ENCODE measurements around the gene IGF2BP3.

Gene IGF2BP3

DNA sequence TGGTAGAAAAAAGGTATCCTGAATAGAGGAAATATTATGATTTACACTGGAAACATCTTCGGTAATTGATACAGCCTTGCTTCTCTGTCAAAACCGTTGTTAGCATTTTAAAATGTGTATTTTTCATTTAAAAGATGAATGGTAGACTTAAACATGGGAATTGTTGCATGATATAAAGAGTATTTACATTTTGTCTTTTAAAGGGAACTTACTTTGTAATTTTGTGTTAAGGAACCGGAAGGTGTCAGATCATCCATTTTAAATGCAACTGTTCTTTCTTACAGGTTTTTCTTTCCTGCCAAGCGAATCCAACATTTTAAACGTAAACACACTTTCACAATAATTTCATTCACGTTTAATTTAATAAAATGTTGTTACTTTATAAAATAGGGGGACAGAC lies 1.8 kb upstream of the IGF2BP3 start:
- no peak for DNase-seq

DNA sequence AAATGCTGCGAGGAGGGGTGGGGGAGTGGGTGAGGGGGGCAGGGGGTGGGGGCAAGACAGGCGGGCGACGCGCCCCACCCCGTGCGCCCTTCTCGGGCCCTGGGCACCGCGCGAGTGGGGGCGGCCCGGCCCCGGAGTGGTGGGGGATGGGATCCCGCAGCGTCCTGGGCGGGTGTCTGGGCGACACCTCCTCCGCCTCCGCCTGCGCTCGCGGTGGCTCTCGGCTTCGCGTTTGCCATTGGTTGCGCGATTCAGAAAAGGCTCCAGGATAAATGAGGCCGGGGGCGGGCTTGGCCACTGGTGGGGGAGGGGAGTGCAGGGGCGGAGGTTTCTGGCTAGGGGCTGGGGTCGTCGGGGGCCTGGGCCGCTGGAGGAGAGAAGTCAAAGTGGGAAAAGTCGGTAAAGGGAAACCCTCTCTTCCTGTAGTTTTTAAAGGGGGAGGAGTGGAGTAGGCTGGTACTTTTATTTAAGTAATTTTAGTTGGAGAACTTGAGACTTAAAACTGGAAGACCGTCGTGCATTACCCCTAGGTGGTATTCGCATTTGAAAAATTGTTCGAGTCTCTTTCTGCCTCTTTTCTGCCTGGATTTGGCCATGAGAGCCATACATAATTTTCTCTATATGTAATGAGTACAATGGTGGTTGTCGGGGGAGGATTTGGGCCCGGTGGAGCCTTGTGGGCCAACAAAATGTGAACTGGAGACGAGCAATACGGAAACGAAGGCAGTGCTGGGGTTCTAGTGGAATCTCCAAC lies 992 bp upstream of the IGF2BP3 start:
- DNase-seq = no peak

DNA sequence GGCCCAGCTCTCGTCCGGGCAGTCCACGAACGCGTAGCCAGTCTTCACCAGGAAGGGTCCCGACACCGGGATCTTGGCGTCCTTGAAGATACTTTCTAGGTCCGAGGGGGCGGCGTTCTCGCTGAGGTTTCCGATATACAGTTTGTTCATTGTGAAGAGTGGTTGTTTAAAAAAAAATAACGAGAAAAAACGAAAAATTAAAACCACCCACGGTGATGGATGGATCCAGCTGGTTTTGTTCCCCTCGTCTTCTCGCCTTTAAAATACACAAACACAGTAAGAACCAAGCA lies 385 bp downstream of the IGF2BP3 start:
- DNase-seq = no peak

DNA sequence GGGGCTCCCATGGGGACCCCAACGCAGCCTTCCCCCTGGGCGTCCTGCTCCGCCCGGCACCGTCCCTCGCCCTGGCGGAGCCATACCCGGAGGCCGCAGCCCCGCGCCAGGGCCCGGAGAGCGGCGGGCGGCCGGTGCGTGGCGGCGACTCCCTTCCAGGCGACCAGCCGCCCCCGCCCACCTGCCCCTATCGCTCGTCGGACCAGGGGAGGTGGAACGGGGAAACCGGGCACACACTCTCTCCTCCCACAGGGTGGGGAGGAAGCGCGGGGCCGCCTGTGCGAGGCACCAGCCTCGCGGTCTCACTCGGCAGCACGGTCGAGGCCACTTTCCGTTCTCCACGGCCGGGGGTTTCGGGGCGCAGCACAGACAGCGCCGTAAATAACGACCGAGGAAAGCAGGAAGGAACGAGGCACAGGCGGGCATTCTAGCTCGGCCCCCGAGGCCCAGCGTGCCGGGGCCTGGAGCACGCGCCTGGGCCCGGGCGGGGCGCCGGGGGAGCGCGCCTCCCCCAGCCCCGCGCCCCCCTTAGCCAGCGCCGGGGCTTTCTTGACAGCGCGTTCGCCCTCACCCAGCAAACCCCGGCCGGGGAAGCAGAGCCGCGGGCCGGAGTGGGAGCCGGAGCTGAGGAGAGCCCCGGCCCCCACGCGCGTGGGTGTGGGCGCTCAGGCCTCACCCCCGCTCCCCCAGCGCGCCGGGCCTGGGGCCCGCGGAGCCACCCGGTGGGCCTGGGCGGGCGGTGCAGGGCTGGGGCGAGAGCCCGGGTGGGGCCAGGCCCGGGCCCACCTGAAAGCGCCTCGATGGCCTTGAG lies 936 bp downstream of the IGF2BP3 start:
- DNase-seq = no peak

DNA sequence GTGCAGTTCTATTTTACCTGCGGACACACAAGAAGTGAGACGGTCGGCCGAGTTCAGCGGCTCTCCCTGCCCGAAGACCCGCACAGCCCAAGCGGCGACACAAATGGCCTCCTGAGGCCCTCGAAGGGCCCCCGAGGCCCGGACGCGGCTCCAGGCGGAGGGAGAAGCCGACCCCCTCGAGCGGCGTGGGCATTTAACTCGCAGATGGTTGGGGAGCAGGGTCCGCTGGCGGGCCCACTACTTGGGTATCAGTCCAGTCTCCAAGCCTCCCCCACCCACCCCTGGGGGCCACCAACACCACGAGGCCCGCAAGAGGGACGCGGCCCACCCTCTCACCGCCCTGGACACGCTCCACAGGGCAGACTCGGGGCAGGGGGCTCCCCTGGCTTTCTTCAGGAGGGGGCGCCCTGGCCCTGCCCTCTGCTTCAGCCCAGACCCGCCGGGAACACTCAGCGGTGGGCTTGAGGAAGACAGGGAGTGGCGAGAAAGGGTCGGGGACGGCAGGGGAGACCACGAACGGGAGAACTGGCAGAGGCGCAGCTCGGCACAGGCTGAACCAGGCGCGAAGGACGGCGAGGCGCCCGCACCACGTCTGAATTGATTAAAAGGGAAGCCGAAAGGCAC lies 1.7 kb downstream of the IGF2BP3 start:
- no peak for DNase-seq

DNA sequence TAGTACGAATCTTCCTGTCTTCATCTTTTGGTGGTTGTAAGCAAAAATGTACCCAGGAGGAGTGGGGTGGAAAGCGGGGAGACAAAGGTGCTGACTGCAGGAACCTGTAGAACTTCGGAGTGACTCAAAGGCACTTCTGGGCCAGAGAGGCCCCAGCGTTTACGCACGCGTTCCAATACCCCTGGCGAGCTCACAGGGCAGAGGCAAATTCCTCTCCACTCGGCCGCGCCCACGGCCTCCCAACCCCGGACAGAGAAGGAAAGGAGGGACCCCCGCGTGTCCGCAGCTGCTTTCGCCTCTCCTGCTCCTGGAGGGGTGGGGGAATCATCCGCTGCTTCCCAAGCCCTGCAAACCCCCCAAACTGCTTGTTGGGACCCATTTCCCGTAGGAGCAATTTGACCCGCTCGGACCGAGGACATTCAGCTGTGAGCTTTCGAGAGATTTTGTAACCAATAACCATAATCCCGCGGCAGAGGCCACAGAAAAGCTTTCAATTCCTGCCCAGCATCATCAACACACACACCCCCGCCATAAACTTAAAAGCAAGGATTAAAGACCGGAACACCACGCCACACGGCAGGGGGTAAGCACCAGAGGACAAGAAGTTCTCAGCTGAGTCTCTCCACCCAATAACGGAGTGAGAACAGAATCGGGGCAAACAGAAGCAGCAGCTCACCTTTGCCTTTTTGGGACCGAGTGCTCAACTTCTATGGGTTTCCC lies 2.3 kb downstream of the IGF2BP3 start:
- no peak for DNase-seq

DNA sequence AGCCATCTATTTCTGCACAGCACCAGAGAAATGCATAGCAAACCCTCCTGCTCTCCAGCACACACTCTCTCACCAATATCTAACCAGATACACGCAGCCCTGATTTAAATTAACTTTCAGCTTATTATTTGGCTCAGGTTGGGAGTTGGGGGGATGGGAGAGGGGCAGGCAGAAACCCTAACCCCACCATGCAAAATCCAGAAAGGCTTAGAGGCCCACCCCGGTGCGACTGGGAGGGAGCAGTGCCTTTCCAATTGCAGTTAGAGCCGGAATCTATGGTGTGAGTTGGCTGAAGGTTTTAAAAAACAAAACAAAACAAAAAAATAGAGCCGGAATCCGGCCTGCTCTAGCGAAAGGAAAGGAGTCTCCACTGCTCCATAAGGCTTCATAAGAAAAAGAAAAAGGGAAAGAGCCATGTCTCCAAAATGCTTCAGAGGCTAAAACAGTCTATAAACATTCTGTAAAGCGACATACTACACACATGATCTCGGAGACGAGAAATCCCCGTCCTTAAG lies 2.9 kb downstream of the IGF2BP3 start:
- DNase-seq = no peak

DNA sequence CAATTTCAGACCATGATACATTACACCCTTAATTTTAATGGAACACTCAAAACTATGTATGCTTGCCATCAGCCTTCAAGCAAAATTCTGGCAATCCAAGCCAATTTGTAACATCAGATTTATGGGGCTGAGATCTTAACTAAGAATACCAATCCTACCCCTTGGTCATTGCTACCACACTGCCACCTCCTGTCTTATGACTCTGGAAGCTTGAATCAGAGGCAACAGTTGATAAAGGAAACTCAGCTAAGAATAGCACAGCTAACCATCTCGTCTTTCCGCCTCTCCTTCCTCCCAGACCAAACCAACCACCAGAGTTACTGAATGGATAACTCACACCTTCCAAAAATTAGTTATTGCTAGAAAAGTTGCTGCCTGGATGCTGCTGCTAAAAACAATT lies 7.4 kb downstream of the IGF2BP3 start:
- no peak for DNase-seq

DNA sequence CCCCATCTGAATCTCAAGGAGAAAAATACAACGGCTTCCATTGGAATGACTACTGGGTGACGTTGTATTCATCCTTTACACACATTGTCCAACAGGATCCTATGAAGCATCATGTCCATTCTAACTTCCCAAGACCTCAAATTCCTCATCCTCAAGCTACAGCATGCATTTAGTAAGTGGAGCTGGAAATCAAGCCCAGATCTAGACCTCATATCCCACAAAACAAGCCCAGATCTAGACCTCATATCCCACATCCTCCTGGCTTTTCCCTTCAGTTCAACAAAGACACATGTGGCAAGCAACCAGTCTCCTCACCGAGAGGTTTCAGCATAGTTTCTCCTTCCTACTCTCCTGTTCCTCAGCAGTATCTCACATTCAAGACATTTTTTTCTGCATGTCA lies 12.2 kb downstream of the IGF2BP3 start:
- DNase-seq = no peak

DNA sequence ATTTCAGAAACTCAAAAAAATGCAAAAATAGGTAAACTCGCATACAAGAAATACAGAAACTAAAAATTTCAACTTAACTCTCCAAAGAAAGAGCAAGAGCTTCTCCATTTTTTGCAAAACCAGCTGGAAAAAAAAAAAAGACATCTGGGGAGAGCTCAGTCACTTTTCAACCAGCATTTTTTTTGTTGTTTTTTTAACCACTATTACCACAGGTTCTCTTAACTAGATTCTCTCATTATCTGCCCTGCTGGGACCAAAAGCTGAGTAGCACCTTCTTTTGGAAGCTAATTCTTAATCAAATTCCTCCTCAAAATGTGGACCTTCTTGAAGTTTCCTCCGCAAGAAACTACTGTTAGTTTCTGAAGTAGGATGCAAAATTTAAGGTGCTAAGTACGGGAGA lies 14.2 kb downstream of the IGF2BP3 start:
- DNase-seq = no peak

DNA sequence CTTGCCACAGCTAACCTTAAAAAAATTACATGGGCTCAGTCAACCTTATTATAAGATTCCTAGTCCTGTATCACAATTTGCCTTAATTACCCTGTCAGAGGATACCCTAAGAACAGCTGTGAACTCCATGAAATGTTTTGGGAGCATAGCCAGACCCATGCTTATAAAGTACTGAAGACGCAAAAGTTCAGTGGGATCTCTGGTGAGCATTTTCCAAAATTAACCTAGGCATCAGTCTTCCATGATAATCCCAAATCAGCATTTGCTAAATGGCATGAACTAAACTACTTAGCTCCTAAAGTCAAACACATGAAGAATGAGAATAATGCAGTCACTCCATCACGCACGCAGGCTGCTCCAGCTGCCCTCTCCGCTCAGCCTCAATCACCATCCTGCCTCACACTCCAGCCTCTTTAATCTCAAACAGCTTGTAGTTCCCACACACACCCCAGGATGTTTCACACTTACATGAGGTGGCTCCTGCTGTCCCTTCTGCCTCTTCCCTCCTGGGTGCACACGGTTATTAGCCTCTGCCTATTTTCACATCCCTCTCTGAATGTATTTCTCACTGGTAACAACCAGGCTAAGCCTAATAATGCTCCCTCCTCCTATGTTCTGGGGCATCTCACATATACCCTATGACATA lies 15.3 kb downstream of the IGF2BP3 start:
- DNase-seq = no peak

DNA sequence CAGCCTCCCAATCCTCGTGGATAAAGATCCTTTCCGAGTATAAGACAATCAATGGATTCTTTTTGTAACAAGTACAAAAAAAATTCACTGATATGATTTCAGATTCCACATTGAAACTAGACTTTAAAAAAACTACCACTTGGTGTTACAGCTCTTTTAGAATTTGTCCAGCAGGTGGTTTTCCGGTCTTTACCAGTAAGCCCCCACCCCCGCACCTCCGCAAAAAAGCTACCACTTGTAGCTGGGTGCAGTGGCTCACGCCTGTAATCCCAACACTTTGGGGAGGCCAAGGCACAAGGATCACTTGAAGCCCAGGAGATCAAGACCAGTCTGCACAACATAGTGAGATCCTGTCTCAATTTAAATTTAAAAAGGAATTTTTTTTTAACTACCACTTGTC lies 19.8 kb downstream of the IGF2BP3 start:
- no peak for DNase-seq

DNA sequence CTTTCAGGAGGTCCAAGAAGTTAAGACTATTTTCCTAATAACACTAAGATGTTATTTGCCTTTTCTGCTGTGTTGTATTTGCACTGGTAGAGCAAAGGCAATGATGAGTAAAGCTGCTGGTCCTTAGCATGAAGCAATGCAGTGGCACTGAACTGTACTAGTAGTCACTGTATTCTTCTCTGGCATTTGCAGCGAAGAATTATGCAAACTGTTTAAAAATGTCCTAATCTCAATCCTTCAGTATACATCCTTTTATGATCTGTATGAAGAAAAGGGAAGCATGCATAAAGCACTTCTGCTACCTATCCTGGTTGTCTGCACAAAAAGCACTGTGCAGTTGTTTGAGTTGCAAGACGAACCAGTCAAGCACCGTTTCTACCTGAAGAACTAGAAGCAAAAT lies 20.4 kb downstream of the IGF2BP3 start:
- DNase-seq = no peak

DNA sequence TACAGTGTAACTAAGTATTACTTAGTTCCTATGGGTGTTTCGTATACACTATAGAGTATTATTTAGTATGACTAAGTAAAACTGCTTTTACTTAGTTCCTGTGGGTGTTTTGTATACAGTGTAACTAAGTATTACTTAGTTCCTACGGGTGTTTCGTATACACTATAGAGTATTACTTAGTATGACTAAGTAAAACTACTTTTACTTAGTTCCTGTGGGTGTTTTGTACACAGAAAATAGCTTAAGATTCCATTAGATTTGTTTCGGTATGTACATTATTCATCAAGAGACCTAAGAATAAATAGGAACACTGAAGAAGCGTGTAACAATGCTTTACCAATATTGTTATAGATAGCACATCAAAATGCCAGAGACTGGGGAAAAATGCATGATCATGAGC lies 25.0 kb downstream of the IGF2BP3 start:
- DNase-seq = no peak

DNA sequence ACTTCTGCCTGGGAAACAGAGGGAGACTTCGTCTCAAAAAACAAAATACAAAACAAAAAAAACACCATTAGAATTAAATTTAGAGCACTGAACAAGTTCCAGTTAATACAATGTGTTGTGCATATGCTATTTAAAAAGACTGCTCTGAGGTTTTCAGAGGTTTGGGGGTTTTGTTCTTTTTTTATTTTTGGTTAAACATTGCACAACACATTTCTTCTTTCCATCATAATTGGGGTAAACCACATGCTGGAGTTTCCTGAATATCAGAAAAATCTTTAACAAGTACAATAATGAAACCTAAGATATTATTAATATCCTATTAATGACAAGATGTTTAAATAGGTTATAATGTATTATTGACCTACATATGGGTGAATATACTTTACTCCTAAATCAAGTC lies 26.3 kb downstream of the IGF2BP3 start:
- DNase-seq = no peak

DNA sequence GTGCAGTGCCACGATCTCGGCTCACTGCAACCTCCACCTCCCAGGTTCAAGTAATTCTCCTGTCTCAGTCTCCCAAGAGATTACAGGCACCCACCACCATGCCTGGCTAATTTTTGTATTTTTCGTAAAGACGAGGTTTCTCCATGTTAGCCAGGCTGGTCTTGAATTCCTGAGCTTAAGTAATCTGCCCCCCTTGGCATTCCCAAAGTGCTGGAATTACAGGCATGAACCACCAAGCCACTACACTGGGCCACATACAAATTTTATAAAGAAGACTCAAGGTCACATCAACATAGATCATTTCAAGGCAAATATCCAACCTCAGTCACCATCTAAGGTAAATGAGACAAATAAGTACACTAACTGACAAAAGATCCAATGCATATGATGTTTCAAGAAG lies 32.1 kb downstream of the IGF2BP3 start:
- DNase-seq = no peak

DNA sequence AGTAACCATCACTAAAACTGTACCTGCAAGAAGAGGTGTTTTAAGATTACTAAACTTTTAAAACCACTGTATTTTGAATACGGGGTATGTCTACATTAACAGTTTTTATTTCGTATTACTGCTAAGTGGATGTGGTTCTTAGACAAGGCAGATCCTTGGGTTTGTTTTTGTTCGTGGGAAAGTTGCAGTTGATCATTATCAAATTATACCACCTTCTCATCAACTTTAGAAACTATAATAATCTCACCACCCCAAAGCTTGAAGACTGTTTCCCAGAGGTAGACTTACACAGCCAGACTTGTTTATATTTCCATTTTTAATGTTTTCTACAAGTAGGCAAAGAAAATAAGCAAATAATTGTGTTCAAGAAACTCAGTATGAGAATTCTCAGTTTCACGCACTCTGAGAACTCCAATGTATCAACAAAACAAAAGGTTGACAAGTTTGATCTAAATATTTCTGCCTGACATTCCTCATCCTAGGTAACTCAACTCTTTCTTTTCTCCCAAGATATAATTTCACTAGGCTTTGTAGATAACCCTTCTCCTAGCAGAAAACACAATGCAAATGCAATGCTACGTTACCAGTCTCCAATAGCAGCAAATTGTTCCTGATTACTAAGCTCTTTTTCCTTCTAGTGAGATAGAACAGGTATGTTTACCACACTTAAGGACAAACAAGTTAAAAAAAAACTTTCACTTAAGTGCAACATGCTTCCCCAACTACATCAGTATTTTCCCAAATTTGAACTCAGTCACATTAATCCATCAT lies 36.0 kb downstream of the IGF2BP3 start:
- no peak for DNase-seq

DNA sequence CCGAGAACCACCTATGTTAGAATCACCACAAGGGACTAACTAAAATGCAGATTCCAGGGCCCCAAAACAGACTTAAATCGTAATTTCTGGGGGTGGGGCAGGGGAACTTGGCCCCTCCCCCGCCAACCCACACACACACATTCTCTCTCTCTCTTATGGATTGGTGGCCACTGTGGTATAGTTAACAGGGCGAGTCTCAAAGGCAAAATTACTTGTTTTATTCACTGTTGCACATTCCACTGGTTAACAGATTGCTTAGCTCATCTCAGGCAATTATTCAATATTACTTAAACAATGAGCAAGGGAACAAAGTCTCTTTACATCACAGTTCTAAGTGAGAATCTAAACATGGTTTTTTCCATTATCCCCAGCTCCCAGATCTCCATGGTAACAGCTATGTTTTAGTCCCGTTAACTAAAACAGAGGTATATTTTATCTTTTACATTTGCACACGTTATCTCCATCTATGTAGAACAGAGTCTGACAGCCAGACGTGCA lies 38.5 kb downstream of the IGF2BP3 start:
- DNase-seq = no peak

DNA sequence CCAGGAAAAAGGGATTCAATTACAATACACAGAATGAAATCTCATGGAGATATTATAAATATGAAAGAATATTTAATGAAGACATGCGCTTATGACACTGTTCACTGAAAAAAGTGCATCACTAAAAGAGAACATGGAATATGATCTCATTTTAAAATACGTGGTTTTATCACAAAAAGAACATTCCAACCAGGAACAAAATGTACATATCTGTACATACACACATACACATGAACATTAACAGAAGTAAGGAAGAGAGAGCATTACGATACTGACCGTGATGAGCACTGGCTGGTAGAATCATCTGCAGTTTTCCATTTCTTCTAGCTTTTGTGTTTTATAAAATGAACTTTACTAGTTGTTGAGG lies 39.4 kb downstream of the IGF2BP3 start:
- DNase-seq = no peak

DNA sequence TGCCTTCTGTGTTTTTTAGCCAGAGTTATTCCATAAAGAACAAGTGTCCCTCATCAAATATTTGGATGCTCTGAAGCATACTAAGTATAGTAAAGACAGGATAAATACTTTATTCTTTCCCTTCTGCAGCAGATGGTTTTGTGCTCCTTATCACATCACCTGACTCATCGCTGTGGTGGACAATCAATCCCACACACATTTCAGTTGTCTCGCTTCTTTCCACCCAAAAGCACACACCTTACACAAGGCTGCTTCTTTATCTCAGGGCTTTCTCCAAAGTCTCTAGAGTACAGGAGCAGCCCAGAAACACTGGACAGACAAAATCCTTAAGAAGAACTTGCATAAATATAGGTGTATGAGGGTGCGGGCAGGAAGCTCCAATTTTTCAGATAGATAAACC lies 43.4 kb downstream of the IGF2BP3 start:
- no peak for DNase-seq

DNA sequence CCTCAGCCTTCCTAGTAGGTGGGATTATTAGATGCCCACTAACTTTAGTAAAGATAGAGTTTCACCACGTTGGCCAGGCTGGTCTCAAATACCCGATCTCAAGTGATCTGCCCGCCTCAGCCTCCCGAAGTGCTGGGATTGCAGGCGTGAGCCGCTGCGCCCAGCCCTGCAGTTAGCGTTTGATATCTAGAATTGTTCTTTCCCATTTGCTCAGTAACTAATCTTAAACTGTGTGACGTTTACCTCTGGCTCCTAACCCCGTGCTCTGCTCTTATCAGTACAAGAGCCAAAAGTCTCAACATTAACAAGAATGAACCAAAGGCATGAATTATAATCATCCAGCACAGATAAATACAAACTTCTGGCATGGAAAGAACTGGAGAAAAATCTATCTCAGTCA lies 47.4 kb downstream of the IGF2BP3 start:
- DNase-seq = no peak

DNA sequence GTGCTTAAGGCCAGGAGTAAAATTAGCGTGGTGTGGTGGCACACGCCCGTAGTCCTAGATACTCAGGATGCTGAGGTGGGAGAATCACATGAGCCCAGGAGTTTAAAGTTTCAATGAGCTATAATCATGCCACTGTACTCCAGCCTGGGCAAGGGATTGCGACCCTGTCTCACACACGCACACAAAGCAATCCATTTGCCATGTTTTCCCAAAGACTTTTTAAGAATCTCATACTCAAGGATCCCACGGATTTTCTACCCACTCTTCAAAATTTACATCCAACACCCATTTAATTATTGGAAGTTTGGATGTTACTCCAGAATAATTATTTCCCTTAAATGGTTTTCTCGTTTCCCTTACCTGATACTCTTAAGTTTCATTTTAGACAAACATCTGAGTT lies 47.9 kb downstream of the IGF2BP3 start:
- DNase-seq = no peak
